Esophagus squamous epithelium (tissue), 5 donors: ENCODE data around the gene CRTC3. TPM values are rescaled to one million over a fixed set of nuclear protein-coding genes. Genes with fewer than 3 reads are reported as not detected.

ENCODE experiments used
- DNase-seq: peaks from one replicate; lab custom pipeline; 2025; lab: John Stamatoyannopoulos, UW
- H3K27ac ChIP-seq, 4 donors: fragments of 200-600 bp; sonication (generic); one replicate each; pipeline ENCODE4 v1.5.1; 2016 to 2019; ENCODE audit warnings: mild to moderate bottlenecking in 1 of 4
- H3K27me3 ChIP-seq, 4 donors: fragments of 200-600 bp; sonication (generic); 1 replicate in 3 of 4; 2 replicates in 1 of 4; pipeline versions ENCODE4 v1.5.1 to v1.6.0; 2017 to 2021; ENCODE audit warnings: antibody characterized with exemption in 1 of 4
- H3K36me3 ChIP-seq, 3 donors: fragments of 200-600 bp; sonication (generic); one replicate each; pipeline ENCODE4 v1.5.1; 2016 to 2019
- H3K4me1 ChIP-seq, 3 donors: fragments of 200-600 bp; sonication (generic); one replicate each; pipeline ENCODE4 v1.5.1; 2017 to 2019
- H3K4me3 ChIP-seq, 4 donors: fragments of 200-600 bp; sonication (generic); 1 replicate in 3 of 4; 2 replicates in 1 of 4; pipeline ENCODE4 v1.5.1; 2016 to 2019; ENCODE audit warnings: mild to moderate bottlenecking in 2 of 4, moderate library complexity in 1 of 4
- H3K9me3 ChIP-seq, 3 donors: fragments of 200-600 bp; sonication (generic); one replicate each; pipeline ENCODE4 v1.5.1; 2016 to 2019
- POLR2A ChIP-seq, 4 donors: fragments of 450-650 bp; IDR thresholded peaks; one replicate each; pipeline ENCODE4 v1.6.1; 2017; ENCODE audit warnings: antibody characterized with exemption in 4 of 4, mild to moderate bottlenecking in 4 of 4, moderate library complexity in 3 of 4
- WGBS, 2 donors: methylation state at CpG; one replicate each; pipeline ENCODE4 v1.1.5; 2018; 5-methylcytosine and 5-hydroxymethylcytosine counted together
- intact Hi-C: fragments of 100-400 bp; cut with DNase I; formaldehyde crosslinking; loops from one replicate; pipeline ENCODE4 v1.15.0; 2022
- total RNA-seq, 4 donors: library from RNA; depleted of rRNA; stranded (reverse); fragments of >200 nt; gene quantifications; one replicate each; pipeline ENCODE4 v1.1.0, GENCODE V29; 2016
- TF ChIP-seq, protein P1 (sequence below), 6 experiments: fragments of 450-650 bp in 4 of 6; fragments of 200-600 bp in 2 of 6; sonication (generic) in 2 of 6; IDR thresholded peaks; one replicate each; pipeline ENCODE4 v1.5.1; 2016 to 2019; ENCODE audit warnings: antibody characterized with exemption in 6 of 6, mild to moderate bottlenecking in 4 of 6, moderate library complexity in 4 of 6
- donor health status: DM: yes; HTN: yes; CAD: no.

CRTC3 gene
- total RNA-seq, 4 donors from 2014 or later, result 10.0 to 33.0 (median 13.3) TPM

DNA sequence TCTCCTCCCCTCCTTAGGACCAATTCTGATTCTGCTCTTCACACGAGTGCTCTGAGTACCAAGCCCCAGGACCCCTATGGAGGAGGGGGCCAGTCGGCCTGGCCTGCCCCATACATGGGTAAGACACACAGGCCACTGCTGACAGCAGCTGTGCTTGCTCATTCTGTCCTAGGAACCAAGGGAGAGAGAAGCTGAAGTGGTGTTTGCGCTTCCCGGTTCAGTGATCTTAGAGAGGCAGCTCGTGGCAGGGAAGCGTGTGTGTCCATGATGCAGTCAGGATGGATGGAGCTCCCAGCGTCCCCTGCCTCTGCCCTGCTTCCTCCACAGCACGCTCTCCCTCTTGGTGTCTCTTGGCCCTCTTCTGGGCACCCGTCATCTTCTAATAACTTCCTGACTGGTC is 77.6 kb downstream of the CRTC3 start:
- Histone ChIP-seq H3K27me3 (no peaks in the 10 kb centered on the region), H3K36me3 (peaks cover 0 to 47% (median 6%) of the 10 kb centered on the region in 3 donors), H3K4me1 (peaks cover 0 to 29% (median 8%) of the 10 kb centered on the region in 3 donors), H3K9me3 (no peaks in the 10 kb centered on the region), H3K27ac (peak overlapping the region in 3 of 4 donors; percentile 71 to 76 (median 71)), H3K4me3 (no peak overlapping the region)
- no peak for DNase-seq
- intact Hi-C loops, result no loop called here
- WGBS, 2 donors, result 75 to 83% methylated on average over 4 to 6 of the region's 9 CpGs
- TF ChIP-seq POLR2A (IDR thresholded peaks at IDR 0.05), result no peak
- TF ChIP-seq, protein P1, sequence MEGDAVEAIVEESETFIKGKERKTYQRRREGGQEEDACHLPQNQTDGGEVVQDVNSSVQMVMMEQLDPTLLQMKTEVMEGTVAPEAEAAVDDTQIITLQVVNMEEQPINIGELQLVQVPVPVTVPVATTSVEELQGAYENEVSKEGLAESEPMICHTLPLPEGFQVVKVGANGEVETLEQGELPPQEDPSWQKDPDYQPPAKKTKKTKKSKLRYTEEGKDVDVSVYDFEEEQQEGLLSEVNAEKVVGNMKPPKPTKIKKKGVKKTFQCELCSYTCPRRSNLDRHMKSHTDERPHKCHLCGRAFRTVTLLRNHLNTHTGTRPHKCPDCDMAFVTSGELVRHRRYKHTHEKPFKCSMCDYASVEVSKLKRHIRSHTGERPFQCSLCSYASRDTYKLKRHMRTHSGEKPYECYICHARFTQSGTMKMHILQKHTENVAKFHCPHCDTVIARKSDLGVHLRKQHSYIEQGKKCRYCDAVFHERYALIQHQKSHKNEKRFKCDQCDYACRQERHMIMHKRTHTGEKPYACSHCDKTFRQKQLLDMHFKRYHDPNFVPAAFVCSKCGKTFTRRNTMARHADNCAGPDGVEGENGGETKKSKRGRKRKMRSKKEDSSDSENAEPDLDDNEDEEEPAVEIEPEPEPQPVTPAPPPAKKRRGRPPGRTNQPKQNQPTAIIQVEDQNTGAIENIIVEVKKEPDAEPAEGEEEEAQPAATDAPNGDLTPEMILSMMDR (IDR thresholded peaks at IDR 0.05), result no peak

DNA sequence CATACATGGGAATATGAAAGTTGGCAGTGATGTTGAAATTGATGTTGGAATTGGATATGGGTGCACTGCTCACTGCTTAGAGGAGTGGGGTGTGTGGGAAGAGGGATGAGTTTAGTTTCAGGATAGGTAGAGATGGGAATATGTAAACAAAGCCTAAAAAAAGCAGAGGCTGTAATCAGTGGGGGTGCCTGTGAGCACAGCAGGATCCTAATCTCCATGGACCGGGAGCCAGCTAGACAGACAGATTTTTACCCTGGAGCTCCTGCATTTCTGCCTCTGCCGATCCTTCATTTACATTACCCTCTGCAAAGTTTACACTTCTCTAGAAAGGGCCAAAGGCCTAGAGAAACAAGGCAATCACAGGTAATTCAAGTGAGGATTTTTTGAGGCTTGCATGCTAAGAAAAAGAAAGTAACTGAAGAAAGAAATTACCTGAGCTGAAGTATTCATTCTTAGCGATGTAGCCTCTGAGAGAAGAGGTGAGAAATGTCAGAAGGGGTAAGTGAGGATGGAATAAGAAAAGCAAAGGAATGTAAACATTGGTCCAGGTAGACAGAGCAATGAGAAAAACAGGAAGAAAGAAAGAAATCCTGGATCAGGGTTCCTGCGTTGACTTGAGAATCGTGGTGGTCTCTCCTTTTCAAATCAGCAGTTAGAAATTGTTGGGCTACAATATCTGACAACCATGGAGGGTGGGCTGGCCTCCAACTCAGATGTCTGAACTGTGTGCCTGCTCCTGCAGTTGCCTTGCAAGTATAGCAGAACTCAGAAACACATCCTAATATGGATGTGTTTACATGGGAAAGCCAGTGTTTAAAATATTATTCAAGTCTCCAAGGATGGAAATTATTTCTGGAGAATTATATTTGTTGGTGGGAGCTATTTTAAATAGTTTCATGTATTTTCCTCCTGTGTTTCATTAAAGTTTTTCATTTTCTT is 79.8 kb downstream of the CRTC3 start:
- 70 to 74% methylated on average over 5 of the region's 5 CpGs for WGBS, 2 donors
- intact Hi-C loops, result no loop called here
- Histone ChIP-seq H3K4me3 (no peak overlapping the region), H3K27me3 (no peaks in the 10 kb centered on the region), H3K9me3 (no peaks in the 10 kb centered on the region), H3K27ac (peak overlapping the region in 3 of 4 donors; percentile 71 to 81 (median 71)), H3K36me3 (peaks cover 0 to 49% (median 6%) of the 10 kb centered on the region in 3 donors), H3K4me1 (peaks cover 0 to 29% (median 8%) of the 10 kb centered on the region in 3 donors)
- no peak for DNase-seq
- no peak for TF ChIP-seq POLR2A (IDR thresholded peaks at IDR 0.05)
- TF ChIP-seq, protein P1 (IDR thresholded peaks at IDR 0.05), result no peak

DNA sequence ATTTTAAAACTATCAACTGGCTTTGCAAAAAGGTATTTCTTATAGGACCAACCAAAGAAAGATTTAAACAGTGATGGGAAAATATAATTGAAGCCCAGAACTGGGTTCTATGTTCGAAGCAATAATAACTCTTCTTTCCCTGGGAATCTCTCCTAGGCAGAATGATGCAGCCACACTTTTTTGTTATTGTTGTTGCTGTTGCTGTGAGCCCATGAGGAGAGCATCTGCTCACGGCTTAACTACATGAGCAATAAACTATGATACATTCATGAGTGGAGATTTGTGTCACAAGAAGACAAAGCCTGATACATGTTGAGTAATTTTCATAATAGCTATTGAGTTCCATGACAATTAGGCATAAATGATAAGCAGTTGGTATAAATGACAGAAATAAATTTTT is 80.5 kb downstream of the CRTC3 start:
- Histone ChIP-seq H3K27ac (peak overlapping the region; percentile 27 to 81 (median 71)), H3K4me1 (peaks cover 0 to 29% (median 8%) of the 10 kb centered on the region in 3 donors), H3K27me3 (no peaks in the 10 kb centered on the region), H3K36me3 (peaks cover 0 to 50% (median 6%) of the 10 kb centered on the region in 3 donors), H3K9me3 (no peaks in the 10 kb centered on the region), H3K4me3 (no peak overlapping the region)
- DNase-seq, result no peak
- WGBS, 2 donors, result 56 to 57% methylated on average over 2 of the region's 2 CpGs
- TF ChIP-seq POLR2A (IDR thresholded peaks at IDR 0.05), result no peak
- TF ChIP-seq, protein P1 (IDR thresholded peaks at IDR 0.05), result no peak
- intact Hi-C loops, result no loop called here

DNA sequence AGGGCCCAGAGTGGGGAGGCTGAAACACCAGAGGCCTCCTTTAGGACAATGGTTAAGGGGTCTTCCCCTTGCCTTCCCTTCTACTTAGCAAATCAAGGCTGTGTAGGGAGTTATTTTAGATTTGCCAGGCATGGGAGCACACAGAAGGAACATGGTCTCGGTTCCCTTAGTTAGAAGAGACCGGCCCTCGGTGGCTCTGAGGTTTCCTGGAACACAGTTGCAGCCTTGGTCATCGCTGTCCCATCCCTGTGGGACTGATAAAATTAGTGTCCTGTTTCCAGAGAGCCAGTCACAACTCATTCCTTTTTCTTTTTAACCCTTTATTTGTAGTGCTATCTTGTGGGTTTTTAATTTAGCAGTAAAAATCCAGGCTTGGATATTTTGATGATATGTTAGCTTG is 81.4 kb downstream of the CRTC3 start:
- WGBS, 2 donors, result 85 to 87% methylated on average over 4 of the region's 4 CpGs
- no peak for DNase-seq
- Histone ChIP-seq H3K4me1 (peaks cover 0 to 29% (median 8%) of the 10 kb centered on the region in 3 donors), H3K27me3 (no peaks in the 10 kb centered on the region), H3K36me3 (peaks cover 0 to 50% (median 6%) of the 10 kb centered on the region in 3 donors), H3K4me3 (no peak overlapping the region), H3K27ac (peak overlapping the region; percentile 27 to 81 (median 71)), H3K9me3 (no peaks in the 10 kb centered on the region)
- no peak for TF ChIP-seq POLR2A (IDR thresholded peaks at IDR 0.05)
- TF ChIP-seq, protein P1 (IDR thresholded peaks at IDR 0.05), result no peak
- intact Hi-C loops, result no loop called here

DNA sequence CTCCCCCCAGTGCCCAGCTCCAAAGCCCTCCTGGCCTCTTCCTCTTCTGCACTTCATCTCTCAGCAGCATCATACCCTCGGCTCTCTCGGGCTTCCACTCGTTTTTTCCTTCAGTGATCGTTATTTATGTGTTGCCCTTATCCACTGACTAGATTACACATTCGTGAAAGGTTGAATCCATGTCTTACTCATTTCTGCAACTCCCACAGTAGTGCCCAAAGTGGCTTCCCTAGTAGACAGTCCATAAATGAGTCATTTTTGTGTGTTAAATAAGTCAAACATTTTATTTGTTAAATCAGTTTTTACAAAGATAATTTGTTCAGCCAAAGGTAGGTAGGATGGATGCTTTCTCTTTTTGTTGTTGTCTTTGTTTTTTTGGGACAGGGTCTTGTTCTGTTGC is 87.4 kb downstream of the CRTC3 start:
- no peak overlapping the region for H3K4me3 ChIP-seq
- TF ChIP-seq, protein P1 (IDR thresholded peaks at IDR 0.05), result no peak
- TF ChIP-seq POLR2A (IDR thresholded peaks at IDR 0.05), result no peak
- 70 to 73% methylated on average over 5 of the region's 5 CpGs for WGBS, 2 donors
- H3K27me3 ChIP-seq, result no peaks in the 10 kb centered on the region
- no peaks in the 10 kb centered on the region for H3K9me3 ChIP-seq
- intact Hi-C loops, result no loop called here
- peaks cover 0 to 85% (median 6%) of the 10 kb centered on the region in 3 donors for H3K36me3 ChIP-seq
- H3K27ac ChIP-seq, result peak overlapping the region in 3 of 4 donors; percentile 8 to 59 (median 52)
- H3K4me1 ChIP-seq, result peaks cover 0 to 16% (median 0%) of the 10 kb centered on the region in 3 donors
- no peak for DNase-seq
